ENCODE data around the gene C1QTNF1.

DNA sequence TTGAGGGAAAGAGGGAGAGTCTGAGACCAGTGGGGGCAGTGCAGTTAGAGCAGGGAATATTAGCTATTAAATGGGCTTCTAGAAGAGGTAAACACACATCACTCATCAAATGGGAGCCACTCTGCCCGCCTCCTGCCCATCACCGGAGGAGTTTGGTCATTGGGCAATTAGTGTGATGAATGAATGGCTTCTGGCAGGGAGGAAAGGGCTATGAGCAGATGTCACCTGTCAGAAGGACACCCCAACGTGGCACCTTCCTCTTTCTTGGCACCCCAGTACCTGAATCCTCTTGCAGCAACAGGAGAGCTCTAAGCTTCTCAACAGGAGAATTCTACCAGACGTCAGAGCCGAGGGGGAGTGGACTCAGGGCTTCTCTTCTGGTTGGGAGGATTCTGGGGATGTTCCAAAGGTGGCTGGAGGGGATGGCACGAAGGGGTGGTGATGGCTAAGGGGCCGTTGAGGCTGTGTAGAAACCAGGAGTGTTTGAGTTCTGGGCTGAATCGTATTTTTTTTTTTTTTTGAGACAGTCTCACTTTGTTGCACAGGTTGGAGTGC, 11.0 kb downstream of the C1QTNF1 start:
- TF ChIP-seq, protein P1, sequence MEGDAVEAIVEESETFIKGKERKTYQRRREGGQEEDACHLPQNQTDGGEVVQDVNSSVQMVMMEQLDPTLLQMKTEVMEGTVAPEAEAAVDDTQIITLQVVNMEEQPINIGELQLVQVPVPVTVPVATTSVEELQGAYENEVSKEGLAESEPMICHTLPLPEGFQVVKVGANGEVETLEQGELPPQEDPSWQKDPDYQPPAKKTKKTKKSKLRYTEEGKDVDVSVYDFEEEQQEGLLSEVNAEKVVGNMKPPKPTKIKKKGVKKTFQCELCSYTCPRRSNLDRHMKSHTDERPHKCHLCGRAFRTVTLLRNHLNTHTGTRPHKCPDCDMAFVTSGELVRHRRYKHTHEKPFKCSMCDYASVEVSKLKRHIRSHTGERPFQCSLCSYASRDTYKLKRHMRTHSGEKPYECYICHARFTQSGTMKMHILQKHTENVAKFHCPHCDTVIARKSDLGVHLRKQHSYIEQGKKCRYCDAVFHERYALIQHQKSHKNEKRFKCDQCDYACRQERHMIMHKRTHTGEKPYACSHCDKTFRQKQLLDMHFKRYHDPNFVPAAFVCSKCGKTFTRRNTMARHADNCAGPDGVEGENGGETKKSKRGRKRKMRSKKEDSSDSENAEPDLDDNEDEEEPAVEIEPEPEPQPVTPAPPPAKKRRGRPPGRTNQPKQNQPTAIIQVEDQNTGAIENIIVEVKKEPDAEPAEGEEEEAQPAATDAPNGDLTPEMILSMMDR (conservative IDR thresholded peaks at IDR 0.05; ENCODE audit: low read depth, low read length) = no peak
- no peak for TF ChIP-seq EZH2 (IDR thresholded peaks at IDR 0.05; ENCODE audit: low read length, unreplicated experiment)

All from PC-3 (cell line).